ENCODE measurements around the gene PUM1. TPM values are rescaled to one million over a fixed set of nuclear protein-coding genes. Genes with fewer than 3 reads are reported as not detected.
A peak's percentile ranks its signal among the peaks of the same experiment; 100 is the strongest.

The PUM1 gene
- total RNA-seq, 1 donor from 2014 or later, result 58.5 TPM

GRCh38 chr1:31027693-31028526 is 37.6 kb downstream of the PUM1 start:
- peak; percentile 15 to 56 for DNase-seq (ENCODE audit: low read depth in 2 of 2)

DNA sequence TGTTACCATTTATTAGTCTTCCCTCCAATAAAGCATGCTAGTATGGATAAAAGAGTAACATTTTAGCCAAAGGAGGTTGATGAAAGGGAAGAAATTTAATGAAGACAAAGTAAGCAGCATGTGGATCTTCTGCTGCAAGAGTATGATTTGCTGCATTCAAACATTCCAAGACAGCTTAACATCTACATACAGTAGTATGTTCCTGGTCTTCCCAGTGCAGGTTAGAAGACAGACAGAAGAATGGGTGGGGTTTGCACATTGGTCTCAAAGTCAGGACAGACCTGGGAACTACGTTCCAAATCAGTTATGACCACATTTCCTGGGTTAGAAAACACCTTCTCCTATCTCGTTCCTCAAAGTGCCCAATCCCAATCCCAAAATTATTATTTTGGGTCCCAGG is 43.3 kb downstream of the PUM1 start:
- no peak for DNase-seq (ENCODE audit: low read depth in 2 of 2)

- peak in 1 of 2 donors; percentile 24 for DNase-seq (ENCODE audit: low read depth in 2 of 2)
These were observed 45.3 kb downstream of the PUM1 start for GRCh38 chr1:31020007-31020790.

GRCh38 chr1:31019401-31019800 is 46.1 kb downstream of the PUM1 start:
- DNase-seq (ENCODE audit: low read depth in 2 of 2), result no peak

- DNase-seq (ENCODE audit: low read depth in 2 of 2), result no peak
These were observed 48.6 kb downstream of the PUM1 start for GRCh38 chr1:31016868-31017267.

DNA sequence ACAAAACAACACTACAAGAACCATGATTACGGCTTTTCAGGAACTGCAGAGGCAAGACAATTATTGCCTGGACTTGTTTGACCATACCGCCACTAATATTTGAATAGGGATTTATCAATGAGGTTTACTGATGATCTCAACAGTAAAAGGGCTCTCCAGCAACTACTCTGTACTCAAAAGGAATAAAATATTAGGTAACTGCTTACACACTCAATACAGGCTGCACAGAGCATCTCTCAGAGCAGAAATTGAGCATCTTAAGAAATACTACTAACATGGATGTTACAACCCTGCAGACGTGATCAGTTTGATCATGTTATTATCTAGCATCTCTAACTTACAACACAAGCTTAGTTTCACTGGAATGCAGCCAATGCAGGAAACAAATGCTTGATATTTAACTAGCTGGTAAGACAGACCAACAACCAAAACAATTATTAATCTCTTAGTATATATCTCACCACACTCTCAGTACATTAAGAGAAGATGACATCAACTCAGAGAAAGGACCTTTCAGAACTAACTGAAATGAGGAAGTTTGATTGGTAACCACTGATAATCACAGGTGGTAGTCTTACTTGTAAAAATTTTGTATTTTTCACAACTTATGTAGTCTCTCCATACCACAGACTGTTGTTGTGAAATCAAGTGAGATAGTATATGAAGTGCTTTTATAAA is 52.2 kb downstream of the PUM1 start:
- DNase-seq (ENCODE audit: low read depth in 2 of 2), result peak in 1 of 2 donors; percentile 40

- DNase-seq (ENCODE audit: low read depth in 2 of 2), result no peak
These were observed 53.1 kb downstream of the PUM1 start for GRCh38 chr1:31012210-31012924.

GRCh38 chr1:31011719-31012118 is 53.8 kb downstream of the PUM1 start:
- no peak for DNase-seq (ENCODE audit: low read depth in 2 of 2)

DNA sequence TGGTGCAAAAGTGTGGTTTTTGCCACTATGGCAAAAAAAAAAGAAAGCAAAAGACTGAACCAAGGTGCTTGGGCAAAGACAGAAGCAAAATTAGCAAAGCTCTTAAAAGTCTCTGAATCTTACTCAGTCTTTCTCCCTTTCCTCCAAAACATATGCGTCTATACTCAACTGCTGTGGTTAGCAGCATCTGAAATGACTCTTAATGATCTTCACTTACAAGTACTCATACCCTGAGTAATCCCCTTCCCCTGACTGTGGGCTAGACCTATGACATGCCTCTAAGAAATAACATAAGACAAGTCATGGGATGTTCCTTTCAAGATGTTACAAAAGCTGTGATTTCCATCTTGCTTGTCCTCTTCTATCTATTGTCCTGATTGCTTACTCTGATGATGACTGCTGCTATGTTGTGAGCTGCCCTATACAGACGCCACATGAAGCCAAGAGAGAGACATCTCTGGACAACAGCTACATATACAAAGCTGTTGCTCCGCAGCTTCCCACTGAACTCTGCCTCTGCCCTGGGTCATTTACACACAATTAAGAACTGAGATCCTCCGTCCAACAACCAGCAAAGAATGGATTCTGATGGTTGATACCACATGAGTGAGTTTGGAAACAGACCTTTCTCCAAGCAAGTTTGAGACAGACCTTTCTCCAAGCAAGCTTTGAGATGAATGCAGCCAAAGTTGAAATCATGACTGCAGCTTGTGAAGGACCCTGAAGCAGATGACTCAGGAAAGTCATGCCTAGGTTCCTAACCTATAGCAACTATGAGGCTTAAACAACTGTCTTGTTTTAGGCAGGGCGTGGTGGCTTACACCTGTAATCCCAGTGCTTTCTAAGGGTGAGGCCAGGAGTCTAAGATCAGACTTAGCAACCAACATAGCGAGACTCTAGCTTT is 55.2 kb downstream of the PUM1 start:
- no peak for DNase-seq (ENCODE audit: low read depth in 2 of 2)

DNA sequence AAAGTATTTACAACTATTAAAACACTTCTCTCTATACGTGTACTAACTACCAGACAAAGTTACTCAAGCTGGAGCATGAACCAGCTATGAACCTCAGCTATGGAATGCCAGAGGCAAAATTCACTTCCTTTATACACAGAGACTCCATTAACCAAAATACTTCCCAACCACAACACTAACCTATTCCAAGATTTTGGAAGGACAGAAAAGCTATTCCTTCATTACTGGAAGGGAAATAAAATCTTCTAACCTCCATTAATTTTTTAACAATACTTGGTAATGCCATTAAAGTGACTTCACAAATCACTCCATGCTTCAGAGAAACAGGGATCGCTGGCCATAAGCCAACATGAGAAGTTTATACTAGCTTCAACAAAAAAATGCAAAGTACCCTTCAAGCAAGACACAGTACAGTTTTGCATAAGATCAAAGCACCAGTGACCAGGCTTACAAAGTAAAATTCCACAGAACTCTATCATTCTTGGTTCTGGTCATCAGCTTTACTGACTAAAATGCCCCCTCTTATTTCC is 58.0 kb downstream of the PUM1 start:
- peak in 1 of 2 donors; percentile 48 for DNase-seq (ENCODE audit: low read depth in 2 of 2)

GRCh38 chr1:31006747-31007146 is 58.8 kb downstream of the PUM1 start:
- no peak for DNase-seq (ENCODE audit: low read depth in 2 of 2)

GRCh38 chr1:31005617-31006166 is 59.8 kb downstream of the PUM1 start:
- no peak for DNase-seq (ENCODE audit: low read depth in 2 of 2)

DNA sequence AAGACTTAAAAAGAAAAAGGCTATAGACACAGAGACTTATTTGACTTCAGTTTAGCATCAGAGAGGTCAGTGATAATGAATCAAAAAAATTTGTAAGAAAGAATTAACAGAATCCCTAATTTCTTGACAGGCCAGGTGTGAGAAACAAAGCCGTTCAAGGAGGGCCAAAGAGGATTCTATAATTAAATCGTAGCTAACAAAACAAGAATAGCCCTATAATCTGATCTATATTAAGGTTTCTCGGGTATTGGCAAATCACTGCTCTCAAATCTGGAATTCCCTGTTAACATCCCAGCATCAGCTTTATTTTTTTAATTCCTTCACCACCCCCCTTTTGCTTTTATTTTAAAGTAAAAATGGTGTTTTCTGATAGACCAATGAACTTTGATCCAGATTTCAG is 60.3 kb downstream of the PUM1 start:
- no peak for DNase-seq (ENCODE audit: low read depth in 2 of 2)

DNA sequence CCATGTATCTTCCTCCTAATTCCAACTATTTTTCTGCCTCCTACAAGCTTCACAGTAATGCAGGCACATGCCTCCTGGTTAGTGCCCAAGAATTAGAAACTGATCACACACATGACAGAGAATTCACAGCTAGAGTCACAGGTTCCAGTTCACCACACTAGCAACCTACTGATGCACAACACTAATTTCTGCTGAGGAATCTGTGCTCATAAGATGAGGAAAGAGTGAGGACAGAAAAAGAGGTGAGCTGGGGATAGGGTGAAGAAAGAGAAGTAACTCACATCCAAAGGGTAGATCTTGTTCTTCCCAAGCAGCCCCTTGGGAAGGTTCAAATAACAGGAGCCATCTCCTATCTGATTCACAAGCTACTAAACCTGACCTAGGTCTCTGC is 61.3 kb downstream of the PUM1 start:
- DNase-seq (ENCODE audit: low read depth in 2 of 2), result no peak

GRCh38 chr1:31003613-31004230 is 61.8 kb downstream of the PUM1 start:
- no peak for DNase-seq (ENCODE audit: low read depth in 2 of 2)

- DNase-seq (ENCODE audit: low read depth in 2 of 2), result no peak
These were observed 65.2 kb downstream of the PUM1 start for GRCh38 chr1:31000301-31000700.

- DNase-seq (ENCODE audit: low read depth in 2 of 2), result no peak
These were observed 66.6 kb downstream of the PUM1 start for GRCh38 chr1:30998887-30999286.

DNA sequence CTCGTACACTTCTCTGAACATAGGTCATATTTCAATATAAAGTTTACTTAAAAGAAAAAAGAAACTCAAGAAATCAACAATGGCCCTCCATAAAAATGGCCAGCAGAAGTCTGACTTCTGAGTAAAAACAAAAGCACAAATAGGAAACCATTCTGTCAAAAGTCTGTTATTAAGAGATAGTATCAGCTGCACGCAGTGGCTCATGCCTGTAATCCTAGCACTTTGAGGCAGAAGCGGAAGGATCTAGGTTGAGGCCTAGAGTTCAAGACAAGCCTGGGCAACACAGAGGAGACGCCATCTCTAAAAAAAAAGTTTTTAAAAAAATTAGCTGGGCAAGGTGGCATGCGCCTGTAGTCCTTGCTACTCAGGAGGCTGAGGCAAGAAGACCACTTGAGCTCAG is 67.3 kb downstream of the PUM1 start:
- no peak for DNase-seq (ENCODE audit: low read depth in 2 of 2)

DNA sequence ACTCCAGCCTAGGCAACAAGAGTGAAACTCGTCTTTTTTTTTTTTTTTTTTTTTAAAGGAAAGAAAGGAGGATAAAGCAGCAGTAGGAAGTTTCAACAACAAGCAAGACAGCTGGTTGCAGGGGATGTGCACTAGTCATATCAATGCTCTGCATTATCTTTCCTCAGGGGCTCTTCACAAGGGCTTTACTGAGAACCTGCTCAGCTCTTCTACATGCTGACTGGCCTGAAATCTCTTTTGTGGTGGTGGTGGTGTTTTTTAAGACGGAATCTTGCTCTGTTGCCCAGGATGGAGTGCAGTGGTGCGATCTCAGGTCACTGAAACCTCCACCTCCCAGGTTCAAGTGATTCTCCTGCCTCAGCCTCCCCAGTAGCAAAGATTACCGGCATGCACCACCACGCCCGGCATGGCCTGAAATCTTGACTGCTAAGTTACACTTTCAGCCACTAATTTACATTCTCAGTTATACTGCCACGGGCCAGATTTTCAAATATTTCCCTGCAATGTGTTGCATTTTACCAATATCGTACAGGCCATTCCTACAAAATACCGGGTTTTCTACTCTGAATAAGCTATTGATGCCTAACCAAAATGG is 68.0 kb downstream of the PUM1 start:
- no peak for DNase-seq (ENCODE audit: low read depth in 2 of 2)
